Hematopoietic multipotent progenitor cell treated with erythropoietin and hydrocortisone succinate and interleukin-3 and kit ligand, for 6 days (in vitro differentiated cells): ENCODE measurements around the gene TTC12.

ENCODE experiments used
- DNase-seq: peaks from one replicate; pipeline ENCODE4 v3.0.0-alpha.2; 2015

TTC12 gene

DNA sequence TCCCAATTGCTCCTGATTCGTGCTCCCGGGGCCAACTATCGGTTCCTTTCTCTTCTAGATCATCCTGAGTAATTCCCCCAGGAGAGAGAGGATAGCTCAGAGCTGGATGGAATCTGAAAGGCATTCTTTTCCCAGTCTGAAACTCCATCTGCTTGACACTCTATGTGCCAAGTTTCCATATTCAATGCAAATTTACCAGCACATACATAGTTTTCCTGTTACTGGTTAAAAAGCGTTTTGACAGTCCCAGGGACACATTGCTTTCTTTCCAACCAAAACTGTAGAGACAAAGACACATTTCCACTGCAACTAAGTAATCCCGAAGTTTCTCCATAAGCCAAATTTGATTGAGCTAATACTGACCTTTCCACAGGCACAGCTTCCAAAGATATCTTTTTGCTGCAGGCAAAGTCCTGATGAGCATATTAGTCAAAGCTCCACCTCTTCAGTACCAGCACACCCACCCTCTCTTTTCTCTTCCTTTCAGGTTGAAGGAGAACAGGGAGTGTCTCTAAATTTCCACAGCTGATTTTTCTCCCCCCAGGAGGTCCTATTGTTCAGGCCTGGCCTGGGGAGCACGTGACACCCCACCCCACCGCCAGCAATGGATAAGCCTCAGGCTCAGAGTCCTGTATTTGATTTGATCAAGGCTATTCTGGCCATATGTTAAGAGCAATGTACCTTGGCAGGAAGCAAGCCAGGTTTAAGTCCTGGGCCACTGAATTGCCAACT lies 63.5 kb downstream of the TTC12 start:
- DNase-seq = no peak

DNA sequence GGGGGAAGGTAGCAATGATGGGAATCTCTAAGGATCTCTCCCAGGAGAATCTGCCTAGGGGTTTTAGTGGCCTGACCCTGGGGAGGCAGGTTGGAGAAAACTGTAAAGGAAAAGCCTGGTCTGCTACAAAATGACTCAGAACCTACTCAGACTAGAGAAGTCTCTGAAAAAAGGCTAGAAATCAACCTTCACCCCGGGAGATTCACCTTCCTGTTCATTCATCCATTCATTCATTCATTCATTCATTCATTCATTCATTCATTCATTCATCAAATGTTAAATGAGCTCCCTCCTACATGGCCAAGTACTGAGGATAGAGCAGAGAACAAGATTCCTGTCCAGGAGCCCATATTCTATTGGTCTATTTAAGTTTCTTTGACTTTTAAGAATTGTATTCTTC lies 64.3 kb downstream of the TTC12 start:
- DNase-seq = no peak

DNA sequence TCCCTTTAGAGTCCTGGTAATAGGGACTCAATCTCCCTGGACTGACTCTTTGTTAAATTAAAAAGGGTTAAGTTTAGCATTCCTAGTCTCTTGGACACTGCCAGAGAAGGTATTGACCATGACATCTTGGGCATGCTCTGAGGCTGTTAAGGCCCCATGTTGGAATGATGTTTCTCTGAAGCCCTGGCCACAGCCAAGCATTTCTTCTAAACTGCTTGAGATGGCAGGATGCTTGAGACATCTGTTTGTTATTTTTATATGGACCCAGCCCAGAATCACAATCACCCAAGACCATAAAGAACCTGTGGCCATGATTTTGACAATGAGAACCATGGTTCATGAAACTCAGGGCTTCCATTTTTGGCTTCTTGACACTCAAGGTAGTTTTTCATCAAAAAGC lies 67.7 kb downstream of the TTC12 start:
- no peak for DNase-seq

DNA sequence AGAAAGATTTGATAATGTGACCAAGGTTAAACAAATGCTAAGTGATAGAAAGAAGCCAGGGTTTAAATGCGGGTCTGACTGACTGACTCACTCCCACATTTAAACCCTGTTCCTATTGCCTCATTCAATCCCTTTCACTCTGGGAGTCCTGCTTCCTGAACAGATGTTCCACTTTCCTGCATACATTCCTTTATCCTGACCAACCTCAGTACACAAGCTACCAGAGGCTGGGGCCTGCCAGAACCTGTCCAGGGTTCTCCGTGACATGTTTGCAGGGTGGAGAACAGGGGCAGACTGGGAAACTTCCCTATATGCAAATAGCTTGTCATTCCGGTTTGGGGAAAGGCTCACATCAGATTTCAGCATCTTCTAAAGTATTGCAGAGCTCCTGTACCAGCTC lies 70.2 kb downstream of the TTC12 start:
- DNase-seq = no peak

DNA sequence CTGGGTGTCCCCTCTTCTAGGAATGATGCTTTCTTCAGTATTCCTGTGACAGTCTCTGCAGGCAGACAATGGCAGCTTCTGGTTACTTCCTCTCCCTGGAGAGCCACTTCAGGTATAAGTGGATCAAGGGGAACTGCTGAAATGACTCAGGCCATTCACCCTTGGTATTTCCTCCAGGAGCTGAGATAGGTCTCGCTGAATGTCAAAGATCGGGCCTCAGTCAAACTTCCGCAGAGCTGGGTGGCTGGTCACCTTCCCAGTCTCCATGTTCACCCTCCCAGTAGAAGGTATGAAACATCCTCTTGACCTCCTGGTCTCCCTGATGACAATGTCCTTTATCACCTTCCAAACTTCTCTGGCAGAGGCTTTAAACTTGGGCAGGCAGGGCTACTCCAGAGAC lies 71.4 kb downstream of the TTC12 start:
- DNase-seq = no peak

DNA sequence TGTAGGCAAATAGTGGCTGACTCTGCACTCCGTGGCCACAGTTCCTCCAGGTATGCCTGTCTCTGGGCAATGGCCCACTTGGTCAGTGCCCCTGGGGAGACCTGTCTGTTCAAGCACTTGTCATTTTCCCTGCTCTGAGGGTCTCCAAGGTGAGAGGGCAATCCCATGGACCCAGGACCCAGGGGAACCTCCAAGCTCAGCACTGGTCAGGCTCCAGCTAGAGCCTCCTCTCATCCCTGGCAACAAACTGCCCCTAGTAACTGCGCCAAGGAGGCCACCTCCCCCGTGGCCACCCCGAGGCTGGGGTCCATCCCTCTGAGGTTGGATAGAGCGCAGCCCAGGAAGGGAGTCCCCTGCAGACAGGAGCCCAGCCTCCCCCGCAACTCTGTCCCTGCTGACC lies 72.5 kb downstream of the TTC12 start:
- DNase-seq = no peak

DNA sequence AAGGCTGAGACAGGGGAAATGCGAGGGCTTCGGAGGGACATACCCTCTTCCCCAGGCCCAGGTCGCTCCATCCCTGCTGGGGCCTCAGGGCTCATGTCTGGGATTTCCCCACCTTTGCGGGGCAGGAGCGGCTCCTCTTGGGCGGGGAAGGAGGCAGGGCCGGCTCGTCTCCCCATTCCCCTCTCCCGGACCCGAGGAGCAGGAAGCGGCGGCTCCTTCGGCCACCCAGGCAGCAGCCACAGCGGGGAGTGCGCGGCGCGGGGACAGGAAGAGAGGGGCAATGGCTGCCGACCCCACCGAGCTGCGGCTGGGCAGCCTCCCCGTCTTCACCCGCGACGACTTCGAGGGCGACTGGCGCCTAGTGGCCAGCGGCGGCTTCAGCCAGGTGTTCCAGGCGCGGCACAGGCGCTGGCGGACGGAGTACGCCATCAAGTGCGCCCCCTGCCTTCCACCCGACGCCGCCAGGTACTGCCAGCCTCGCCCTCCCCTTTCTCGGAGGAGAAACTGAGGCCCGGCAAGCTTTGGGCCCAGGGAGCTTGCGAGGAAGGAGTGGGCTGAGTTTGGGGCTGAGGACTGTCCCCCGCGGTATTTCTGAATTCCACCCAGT lies 73.3 kb downstream of the TTC12 start, which contains the start of gene ANKK1:
Gene ANKK1, plus strand, starts transcription at position 175 of the 607 bp plus-strand sequence. Its CDS starts 106 bp downstream, at position 281.
- no peak for DNase-seq

DNA sequence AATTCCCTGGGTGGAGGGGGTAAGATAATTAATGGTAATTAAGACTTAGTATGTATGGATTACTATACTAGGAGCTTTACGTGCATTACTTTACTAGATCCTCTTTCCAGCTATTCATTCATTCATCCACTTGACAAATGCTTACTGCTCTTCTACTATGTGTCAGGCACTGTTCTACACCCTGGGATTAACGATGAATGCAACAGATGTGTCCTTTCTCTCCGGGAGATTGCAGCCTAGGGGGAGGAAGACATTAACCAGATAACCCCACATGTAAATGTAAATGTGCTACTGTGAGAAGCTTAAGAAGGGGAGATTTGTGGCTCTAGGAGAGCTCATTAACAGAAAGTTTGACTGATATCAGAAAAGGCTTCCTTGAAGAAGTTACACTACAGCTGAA lies 74.9 kb downstream of the TTC12 start:
- DNase-seq = no peak

DNA sequence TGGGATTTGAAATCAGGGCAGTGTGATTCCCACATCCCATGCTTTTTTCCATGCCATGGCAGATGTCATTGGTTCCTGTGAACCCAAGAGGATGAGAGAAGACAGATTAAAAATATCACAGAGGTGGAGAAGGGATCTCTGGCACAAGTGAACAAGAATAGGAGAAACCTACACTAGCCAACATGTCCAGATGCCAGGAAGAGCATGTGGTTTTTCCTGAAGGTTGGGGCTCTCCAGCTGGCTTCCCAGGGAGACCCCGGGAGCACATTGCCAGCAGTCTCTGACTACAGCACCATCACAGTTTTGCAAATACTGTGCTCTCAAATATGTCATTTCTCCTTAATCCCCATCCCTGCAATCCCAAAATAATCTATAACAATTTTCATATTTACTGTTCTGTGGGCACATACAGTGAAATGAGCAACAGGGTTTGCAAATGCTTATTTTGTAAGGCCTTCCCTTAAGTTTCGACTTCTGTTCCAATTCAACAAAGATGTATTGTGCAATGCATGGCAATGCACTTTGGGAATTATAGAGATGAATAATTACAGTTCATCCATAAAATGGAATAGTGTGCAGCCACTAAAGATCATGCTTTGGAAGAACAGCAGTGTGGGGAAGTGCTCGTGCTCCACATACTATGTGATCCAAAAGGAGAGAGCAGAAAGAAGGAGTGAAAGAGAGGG lies 78.0 kb downstream of the TTC12 start:
- DNase-seq = no peak

DNA sequence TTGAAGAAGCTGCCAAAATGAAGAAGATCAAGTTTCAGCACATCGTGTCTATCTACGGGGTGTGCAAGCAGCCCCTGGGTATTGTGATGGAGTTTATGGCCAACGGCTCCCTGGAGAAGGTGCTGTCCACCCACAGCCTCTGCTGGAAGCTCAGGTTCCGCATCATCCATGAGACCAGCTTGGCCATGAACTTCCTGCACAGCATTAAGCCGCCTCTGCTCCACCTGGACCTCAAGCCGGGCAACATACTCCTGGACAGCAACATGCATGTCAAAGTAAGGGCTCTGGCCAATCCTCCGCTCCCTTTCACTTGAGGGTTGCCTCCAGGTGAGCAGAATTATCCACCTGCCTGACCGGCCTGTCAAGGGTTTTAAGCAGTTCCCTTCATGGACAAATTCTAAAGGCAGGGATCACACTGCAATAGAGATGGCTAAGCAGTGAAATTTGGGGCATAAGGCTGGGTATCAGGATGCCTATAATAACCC lies 79.2 kb downstream of the TTC12 start:
- DNase-seq = no peak

DNA sequence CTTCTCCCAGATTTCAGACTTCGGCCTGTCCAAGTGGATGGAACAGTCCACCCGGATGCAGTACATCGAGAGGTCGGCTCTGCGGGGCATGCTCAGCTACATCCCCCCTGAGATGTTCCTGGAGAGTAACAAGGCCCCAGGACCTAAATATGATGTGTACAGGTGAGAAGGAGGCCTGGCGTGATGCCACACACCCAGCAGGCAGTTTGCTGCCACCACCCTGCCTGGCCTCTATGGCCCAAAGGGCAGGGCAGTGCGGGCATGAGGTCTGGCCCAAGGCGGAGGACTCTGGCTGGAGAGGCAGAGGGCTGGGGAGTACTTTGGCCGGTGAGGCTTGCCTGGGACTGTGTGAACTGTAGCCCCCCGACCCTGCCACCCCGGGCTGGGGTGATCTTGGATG lies 80.5 kb downstream of the TTC12 start:
- DNase-seq = no peak

DNA sequence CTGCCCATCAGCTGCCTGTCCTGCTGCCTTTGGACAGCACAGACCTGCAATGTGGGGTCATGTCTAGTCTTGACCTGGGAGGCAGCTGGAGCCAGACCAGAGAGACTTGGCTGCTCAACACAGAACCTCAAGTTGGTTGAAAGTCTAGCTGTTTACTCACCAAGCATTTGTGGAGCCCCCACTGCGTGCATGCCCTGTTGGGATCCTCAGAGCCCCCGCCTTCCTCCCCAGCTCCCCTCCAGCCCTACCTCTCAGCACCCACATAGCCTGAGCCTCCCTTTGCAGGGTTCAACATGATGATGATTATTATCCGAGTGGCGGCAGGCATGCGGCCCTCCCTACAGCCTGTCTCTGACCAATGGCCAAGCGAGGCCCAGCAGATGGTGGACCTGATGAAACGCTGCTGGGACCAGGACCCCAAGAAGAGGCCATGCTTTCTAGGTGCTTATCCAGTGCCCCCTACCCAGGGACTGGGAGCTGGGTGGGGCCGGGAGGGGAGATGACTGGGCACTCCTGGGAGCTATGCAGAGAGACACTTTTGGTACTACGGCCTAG lies 81.5 kb downstream of the TTC12 start:
- no peak for DNase-seq

DNA sequence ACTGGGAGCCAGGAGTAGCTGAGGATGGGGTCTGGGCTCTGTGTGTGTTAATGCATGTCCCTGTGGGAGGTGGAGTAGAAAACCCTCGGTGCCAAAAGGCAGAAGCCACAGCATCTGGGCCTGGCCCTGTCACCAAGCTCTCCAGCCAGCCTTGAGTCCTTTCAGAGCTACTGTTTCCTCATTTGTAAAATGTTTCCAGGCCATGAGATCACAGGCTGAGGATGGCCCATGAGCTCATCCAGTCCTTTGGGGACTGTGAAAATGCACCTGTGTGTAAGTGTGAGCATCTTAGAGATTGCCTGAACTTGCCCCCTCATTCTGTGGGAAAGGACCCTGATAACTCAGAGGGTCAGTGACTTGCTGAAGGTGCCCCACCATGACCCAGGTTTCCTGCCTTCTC lies 82.3 kb downstream of the TTC12 start:
- no peak for DNase-seq

DNA sequence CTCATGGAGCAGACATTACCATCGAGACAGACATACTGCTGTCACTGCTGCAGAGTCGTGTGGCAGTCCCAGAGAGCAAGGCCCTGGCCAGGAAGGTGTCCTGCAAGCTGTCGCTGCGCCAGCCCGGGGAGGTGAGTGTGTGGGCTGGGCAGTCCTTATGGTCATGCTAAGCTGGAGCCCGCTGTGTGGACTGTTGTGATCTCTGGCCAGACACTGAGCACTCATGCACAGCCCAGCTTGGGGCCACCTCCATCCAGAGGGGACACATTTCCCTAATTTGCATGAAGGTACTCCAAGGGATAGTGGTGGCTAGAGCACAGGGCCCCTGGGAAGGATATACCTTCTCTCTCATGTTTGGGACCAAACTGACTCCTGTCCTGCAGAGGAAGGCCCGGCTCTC lies 82.8 kb downstream of the TTC12 start:
- DNase-seq = no peak

DNA sequence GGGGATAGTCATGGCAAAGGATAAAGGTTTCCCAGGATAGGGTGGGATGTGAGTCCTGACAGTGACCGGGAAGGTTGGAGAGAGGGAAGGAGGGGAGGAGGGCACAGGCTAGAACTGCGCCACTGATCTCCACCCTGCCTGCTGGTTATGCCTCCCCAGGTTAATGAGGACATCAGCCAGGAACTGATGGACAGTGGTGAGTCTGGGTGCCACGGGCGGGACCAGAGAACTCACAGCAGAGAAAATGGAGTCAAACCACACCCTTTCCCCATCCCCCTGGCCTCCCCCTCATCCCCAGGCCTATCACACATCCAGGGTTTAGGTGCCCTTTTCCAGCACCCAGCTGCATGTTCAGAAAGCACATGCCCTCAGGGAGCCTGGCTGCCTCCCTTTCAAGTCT lies 83.4 kb downstream of the TTC12 start:
- no peak for DNase-seq

DNA sequence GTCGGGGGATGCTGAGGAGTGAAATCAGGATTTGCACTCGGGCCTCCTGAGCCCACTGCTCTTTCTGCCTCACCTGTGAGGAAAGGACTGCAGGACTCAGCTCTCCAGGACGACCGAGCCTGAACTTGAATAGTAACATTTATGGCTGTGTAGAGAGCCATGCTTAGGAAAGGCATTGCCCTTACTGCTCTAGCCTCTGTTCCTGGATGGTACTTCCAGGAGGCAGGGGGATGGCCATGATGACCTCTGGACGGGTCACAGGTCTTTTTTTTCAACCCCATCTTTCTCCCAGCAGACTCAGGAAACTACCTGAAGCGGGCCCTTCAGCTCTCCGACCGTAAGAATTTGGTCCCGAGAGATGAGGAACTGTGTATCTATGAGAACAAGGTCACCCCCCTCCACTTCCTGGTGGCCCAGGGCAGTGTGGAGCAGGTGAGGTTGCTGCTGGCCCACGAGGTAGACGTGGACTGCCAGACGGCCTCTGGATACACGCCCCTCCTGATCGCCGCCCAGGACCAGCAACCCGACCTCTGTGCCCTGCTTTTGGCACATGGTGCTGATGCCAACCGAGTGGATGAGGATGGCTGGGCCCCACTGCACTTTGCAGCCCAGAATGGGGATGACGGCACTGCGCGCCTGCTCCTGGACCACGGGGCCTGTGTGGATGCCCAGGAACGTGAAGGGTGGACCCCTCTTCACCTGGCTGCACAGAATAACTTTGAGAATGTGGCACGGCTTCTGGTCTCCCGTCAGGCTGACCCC lies 84.5 kb downstream of the TTC12 start:
- DNase-seq = no peak

DNA sequence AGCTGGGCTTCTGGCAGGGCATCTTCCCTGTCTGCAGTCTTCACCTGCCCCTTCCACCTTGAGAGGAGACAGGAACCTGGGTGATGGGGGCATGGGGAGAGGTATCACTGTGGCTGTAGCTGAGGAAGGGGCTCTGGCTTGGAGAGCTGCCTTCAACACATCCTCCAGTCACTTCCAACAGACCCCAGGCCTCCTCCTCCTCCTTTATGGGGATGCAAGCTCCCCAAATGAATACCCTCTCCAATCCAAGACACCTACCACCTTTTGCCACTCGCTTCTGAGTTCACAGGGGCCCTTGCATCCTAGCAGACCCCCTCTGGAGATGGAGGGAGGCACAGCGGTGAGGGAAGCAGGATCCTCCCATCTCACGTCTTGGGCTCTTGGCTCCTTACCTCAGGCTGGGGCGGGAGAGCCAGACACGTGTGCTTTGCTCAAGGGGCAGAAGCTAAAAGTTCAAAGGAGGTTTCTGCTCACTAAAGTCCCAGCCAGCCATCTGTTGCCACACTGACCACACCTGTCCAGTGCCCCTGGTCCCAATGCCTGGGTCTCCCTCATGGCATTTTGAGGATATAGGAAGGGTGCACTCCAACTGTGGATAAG lies 86.3 kb downstream of the TTC12 start:
- no peak for DNase-seq

DNA sequence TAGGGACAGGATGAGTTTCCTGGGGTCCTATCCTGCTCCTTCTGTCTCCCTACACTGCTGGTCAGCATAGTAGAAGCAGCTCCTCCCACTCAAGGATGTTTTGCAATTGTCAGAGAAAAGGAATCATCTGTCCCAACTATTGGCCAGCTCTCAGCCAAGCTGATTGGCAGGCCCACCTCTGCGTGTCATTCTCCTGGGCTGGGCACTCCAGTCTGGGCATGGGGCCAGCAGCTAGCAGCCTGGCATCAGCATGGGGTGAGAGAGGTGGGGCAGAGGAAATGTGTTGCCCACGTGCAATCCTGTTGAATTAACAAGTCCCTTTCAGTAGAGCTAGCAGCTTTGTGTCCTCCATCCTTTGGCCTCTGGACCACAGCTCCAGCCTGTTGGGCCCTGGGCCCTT lies 87.3 kb downstream of the TTC12 start:
- DNase-seq = peak; percentile 68

DNA sequence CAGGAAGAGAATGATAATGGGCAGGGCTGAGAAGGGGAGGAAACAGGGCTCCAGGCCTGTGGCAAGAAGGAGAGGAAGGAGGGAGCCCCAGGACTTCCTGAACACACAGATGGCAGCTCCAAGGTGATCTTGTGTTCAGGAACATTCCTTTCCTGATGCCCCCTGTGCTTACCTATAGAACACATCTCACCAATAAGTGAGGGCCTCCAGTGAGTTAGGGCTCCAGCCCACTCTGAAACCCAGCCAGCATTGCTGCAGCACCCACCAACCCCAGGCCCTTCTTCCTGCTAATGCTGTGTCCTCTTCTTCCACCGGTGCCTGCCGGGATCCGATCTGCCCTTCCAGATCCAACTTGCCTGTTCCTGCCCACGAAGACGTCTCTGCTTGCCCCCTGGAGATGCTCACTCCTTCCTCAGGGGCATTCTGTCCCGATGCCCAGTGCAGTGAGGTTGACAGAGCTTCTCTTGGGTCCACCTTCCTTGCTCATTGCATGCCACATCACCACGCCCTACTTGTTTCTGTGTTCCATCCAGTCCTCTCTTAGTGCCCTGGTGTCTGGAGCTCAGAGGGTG lies 90.6 kb downstream of the TTC12 start:
- no peak for DNase-seq

DNA sequence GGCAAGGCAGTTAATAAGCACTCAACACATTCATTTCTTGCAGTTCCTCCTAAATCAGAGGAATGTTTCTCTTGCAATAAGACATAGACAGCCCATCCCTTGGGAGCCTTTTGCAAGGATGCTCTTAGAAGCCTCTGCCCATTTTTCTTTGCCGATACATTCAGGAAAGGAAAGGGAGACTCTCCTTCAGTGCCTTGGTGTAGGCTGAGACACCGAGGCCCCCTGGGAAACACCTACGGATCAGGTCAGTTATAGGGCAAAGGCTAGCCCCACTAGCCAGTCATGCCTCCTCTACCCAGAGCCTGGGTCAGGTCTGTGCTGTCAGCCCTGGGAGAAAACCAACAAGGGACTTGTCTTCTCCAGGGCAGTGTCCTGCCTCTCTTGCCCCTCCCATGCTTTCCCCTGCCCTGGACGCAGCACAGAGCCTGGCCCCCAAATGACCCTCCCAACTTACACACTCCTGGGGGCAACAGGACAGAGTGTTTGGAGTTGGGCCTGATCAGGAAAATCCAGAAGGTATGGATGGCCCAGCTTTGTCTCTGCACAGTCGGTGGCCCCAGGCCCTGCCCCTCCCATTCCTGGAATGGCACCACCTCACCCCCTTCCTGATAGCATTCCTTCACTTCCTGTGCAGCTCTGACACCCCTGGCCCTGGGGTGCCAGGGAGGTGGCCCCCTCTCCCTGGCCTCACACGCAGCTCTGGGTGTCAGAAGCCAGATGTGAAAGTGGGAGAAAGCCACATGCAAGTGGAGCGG lies 91.5 kb downstream of the TTC12 start:
- no peak for DNase-seq

DNA sequence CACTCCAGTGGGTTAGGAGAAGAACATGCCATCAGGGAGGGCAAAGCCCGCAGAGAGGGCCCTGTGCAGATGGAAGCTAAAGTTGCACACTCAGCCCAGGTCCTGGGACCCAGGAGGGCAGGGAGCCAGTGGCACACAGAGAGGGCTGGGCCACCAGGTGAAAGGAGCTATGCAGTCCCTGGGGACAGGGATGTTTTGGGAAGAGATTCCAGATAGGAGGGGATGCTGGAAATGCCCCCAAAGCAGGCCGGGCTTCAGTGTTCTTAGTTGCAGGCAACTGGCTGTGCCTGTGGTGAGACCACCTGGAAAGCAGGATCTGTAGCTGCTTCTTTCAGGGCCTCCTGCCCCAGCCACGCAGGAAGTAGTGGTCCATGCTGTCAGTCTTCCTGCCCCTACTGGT lies 92.8 kb downstream of the TTC12 start:
- DNase-seq = no peak

DNA sequence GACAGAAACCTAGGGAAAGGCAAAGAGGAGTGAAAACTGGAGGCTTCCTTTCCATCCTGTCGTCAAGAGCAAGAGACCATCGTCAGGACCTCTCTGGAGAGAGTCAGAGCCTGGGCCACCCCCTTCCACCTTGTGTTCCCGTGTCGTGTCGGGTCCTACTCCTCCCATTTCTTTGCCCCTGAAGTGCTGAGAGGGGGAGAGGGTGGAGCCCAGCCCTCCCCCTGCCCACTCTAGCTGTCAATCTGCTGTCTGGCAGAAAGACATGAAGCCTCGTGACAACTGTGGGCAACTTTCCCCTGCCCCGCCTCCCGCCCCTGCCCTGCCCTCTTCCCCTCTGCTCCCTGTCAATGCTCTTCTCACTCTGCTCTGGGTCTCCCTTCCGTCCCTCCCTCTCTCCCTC lies 93.8 kb downstream of the TTC12 start:
- DNase-seq = no peak
